PC-3 (cell line): ENCODE data around the gene HOXB6.

Source experiments
- CTCF ChIP-seq: fragments of 300-600 bp; sonication (generic); conservative IDR thresholded peaks from 2 replicates; pipeline ENCODE4 v1.5.1; 2017; ENCODE audit warnings: antibody characterized with exemption, low read depth, mild to moderate bottlenecking, low read length
- EZH2 ChIP-seq: fragments of 300-600 bp; sonication (generic); IDR thresholded peaks from one replicate; pipeline ENCODE4 v1.6.1; 2017; ENCODE audit warnings: antibody characterized with exemption, mild to moderate bottlenecking, low read length; ENCODE audit not compliant: unreplicated experiment
- EZH2phosphoT487 ChIP-seq: fragments of 300-600 bp; sonication (generic); IDR thresholded peaks from 2 replicates; pipeline ENCODE4 v1.6.1; 2018; ENCODE audit warnings: mild to moderate bottlenecking, antibody characterized with exemption, low read length, borderline replicate concordance

- no peak for TF ChIP-seq CTCF
- no peak for TF ChIP-seq EZH2phosphoT487
- no peak for TF ChIP-seq EZH2
Measured at GRCh38 chr17:48642059-48642842, 37.5 kb upstream of the HOXB6 start.
